Putamen (tissue), 1 donor: ENCODE data around the gene TRMO.
"Not testable (repeated sequence)": the region's sequence is repeated elsewhere in the genome, so short reads cannot be mapped to it uniquely, and the experiment has no call there.

ENCODE experiments used
- DNase-seq: peaks from one replicate; pipeline ENCODE4 v3.0.0-alpha.2; 2016; ENCODE audit warnings: low spot score

TRMO gene, protein sequence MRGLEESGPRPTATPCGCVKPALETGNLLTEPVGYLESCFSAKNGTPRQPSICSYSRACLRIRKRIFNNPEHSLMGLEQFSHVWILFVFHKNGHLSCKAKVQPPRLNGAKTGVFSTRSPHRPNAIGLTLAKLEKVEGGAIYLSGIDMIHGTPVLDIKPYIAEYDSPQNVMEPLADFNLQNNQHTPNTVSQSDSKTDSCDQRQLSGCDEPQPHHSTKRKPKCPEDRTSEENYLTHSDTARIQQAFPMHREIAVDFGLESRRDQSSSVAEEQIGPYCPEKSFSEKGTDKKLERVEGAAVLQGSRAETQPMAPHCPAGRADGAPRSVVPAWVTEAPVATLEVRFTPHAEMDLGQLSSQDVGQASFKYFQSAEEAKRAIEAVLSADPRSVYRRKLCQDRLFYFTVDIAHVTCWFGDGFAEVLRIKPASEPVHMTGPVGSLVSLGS

DNA sequence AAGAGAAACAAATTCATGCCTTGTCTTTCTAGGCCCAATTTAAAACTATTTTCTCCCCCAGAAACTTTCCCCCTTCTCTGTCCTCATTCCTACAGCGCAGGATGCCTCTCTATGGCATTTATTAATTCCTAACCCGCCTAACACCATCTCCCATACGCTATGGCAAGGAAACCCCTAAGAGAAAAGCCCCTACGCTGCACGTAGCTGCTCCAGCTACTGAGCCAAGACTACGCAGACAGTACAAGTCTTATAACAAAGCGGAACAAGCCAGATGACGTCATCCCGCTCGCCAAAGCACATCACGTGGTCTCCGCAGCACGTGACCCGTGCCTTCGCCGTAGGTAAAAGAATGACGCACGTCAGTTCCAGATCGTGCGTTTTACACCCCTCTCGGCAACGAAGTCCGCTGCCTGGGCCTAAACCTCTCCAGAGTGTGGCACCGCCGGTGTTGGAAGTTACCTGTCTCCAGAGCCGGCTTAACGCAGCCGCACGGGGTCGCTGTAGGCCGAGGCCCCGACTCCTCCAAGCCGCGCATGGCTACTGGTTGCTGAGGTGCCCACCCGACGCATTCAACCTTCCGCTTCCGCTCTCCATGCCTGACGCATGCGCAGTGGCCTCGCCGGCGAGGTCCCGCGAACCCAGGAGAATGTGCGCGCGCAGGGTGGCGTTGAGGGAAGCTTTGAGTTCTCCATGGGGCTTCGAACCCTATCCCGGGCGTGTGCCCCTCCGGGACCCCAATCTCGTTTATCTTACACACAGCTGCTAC lies at the start of gene TRMO:
TRMO (minus strand) TSS at position 542 of the 766 bp plus-strand sequence; CDS start at position 535, 7 bp downstream.
- peak; percentile 97 for DNase-seq

DNA sequence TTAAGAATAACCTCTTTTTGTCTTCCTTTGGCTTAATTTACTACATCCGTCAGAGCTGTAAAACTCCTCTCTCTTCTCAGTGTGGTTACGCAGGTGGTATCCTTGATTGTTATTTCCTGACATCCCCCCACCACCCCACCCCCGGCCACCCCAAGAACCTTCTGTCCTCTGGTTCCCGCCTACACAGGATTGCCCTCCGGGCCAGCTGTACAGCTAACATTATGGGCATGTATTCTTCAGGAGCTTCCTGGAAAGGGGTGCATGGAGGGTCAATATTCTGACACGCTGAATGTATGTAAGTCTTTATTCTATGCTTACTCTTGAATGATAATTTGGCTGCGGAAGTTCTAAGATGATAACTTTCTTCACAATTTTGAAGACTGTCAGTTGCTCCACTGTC lies 47.9 kb upstream of the TRMO start:
- DNase-seq: no peak

DNA sequence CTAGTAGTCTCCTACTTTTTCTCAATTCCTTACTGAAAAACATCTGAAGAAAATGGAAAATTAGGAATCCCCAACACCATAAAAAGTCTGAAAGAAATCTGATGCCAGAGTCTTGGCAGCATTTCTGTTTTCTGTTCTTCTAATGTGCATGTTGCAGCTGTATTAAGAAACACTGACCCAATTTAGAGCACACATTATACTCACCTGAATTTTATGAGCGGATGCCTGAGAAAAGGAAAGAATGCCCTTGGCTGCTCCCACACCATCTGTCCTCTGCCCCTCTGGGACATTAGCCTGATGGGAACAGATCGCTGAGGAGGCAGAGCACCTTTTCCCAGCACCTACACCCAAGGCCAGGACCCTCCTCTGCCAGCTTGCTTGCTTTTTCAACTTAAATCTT lies 46.7 kb upstream of the TRMO start:
- no peak for DNase-seq

DNA sequence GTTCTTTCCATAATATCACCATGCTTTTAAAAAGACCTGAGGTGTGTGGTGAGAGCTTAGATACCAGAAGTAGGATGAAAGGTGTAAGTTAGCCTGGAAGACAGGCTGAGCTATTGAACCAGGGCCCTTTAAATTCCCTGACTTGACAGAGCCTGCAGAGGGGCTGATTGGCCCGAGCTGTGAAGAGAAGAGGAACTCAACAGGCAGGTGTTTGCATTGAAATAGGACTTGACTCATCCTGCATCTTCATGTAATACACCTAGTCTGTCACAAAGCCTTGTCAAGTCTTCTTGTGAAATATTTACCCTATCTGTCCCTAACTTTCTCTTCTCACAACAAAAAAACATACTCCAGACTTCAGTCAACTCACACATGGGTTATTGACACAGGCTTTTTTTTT lies 44.2 kb upstream of the TRMO start:
- DNase-seq: no peak

DNA sequence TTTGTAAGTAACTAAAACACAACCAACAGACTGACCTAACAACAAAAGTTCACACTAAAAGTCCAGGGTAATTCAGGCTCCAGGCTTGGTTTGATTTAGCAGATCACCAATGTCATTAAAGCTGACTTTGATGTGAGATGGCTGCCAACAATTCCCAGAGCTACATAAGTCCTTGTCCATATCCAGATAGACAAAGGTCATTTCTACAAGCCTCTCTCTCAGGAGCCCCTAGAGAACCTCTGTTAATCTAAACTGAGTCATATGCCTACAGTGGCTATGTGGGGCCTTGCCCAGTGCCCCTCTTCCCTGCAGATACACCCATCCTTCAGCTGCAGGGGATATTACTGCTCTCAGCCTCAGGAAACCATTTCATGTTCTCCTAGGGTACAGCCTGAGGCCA lies 42.6 kb upstream of the TRMO start:
- no peak for DNase-seq

DNA sequence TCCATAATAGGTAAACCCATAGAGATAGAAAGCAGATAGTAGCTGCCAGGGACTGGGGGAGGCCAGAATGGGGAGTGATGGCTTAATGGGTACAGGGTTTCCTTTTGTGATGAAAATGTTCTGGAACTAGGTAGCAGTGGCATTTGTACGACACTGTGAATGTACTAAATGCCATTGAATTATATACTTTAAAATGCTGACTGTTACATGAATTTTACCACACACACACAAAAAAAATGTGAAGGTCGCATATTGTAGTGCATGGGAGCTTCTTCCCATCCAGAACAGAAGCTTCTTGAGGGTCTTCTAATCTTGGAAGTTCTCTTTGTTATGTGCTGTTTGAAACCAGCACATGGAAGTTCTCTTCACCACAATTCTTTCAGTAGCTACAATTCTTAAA lies 40.9 kb upstream of the TRMO start:
- DNase-seq: no peak

DNA sequence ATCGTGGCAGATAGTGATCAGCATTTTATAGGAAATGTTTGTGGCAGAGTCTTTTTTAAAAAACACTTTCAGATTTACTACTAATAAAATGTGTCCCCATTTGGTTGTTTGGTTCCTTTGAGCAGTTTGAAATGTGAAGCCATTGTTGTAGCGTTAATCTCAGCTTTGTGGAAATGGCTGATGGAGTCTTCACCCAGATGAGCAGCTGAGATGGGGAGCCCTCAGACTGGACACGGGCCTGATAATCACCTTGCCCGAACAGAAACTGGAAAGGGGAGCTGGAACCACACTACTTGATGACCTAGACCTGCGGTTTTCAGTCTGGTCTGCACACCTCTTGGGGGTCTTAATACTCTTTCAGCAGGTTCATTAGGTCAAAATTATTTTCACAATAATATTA lies 40.3 kb upstream of the TRMO start:
- no peak for DNase-seq

DNA sequence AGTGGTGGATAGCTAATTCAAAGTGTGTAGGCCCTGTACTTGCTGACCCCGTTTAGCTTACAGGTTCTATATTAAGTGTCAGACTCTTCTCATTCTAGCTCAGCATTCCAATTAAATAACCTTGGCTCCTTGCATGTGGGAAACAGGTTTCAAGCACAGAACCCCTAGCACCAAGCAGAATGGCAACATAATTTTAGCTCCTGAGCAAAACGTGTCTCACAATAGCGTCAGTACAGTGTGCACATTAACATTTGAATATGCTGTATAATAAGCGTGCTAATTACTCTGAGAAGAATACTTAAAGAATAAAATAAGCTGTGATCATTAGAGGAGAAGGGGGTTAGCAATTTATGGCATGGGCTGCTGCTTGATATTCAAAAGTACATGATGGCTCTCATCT lies 39.8 kb upstream of the TRMO start:
- no peak for DNase-seq

DNA sequence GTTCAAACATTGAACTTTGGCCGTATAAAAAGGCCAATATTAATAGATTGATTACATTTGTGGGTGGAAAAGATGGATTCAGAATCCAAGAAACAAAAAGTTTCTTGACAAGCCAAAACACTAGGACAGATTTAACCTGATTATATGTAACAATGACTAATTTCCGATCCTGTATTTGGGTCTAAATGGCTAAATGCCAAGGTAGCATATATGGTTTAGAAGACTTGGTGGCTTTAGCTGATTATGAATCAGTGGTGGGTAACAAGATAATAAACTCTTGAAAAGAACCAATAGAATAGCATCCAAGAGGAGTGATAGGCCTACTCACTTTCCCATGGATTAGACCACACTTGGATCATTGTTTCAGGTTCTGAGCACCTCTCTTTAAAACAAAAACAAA lies 39.1 kb upstream of the TRMO start:
- DNase-seq: no peak

DNA sequence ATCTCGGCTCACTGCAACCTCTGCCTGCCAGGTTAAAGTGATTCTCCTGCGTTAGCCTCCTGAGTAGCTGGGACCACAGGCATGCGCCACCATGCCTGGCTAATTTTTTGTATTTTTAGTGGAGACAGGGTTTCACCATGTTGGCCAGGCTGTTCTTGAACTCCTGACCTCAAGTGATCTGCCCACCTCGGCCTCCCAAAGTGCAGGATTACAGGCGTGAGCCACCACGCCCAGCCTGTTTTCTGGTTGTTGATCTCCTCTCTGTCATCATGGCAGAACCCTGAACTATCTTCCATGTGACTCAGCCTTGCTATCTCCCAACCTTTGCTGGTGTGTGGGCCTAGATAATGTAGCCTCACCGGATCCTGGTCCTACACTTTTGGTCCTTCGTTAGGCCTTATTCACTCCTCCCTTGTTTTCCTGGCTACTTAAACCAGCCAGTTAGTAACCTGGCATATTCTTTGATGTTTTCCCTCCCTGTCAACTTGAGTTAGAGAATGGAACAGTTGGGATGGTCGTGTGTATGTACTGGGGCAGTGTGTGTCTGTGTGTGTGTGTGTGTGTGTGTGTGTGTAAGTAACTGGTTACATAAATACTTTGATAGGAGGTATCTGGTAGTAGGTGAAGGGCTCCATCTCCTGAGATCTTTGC lies 38.5 kb upstream of the TRMO start:
- not testable (repeated sequence) for DNase-seq

DNA sequence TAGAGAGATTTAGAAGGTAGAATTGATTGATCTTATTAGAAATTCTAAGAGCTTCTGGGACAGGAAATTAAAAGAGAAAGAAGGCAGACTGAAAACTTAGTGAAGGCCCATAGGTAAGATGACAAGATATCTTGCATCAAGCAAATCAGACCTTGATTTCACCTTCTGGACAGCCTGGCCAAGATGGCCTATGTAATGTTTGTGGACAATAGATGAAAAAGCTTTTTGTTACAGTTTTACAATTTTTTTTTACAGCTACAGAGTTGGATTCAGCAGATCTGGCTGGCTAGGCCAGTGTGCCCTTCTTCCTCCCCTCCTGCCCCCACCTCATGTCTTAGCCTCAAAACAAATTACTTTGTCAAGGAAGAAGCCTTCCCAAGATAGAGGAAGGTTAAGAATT lies 37.3 kb upstream of the TRMO start:
- no peak for DNase-seq

DNA sequence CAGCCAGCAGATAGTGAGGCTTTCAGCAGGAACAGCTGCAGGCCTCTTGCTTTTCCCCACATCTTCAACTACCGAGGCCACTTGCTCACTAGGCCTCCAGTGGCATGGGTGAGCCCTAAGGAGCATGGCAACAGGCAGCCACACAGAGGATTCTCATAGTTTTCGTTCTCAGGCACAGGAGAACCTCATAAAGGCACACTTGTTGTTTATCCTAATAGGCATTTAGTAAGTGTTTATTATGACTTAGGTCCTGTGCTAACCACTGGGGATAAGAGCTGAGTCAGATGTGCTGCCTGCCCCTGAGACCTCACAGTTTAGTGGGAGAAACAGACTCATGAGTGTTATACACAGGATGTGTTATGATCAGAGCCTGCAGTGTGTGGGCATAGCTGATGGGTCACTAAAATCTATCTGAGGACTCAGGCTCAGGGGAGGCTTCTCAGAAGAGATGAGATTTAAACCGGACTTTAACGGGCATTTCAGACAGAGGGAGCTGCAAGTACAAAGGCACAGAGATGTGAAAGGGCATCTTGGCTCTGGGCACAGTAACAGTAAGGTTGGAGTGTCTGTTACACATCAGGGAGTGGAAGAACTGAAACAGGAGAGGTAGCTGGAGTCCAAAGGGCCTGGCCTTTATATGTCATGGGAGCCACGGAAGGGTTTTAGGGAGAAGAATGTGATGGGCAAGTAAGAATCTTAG lies 36.7 kb upstream of the TRMO start:
- DNase-seq: no peak

DNA sequence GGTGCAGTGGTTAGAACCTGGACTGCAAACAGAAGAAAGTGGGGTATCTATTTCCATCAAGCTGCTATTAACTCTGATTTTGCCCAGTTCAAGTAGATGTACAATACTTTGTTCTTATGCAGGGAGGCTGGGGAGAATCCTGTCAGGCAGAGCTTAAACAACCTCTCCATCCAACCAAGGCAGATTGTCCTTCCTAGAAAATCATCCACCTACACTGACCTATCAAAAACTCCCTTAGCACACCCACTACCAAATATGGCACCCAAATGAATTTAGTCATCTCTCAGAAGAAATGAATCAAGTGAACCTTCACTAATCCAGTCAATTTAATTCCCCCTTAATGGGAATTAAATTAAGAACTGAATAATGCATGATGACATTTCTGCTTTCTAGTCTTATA lies 34.0 kb upstream of the TRMO start:
- no peak for DNase-seq

DNA sequence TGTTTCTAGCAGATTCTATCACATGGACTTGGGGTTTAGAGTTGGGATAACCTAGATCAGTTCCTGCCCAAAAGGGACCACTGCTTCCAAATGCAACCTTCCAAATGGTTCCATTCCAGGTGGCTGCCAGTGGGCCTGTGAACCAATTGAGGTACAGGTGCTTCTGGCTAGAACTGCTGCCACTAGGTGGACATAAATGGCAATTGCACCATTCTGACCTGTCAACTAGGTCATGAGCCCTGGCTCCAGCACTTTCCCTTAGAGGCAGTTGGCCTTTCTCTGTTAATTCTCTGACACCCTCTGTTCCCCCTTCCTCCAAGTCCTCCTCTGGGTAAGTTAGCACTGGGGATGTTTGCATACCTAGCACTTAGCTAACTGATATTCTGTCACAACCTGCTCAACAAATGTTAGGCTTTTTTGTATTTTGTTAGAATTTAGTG lies 32.3 kb upstream of the TRMO start:
- DNase-seq: no peak

DNA sequence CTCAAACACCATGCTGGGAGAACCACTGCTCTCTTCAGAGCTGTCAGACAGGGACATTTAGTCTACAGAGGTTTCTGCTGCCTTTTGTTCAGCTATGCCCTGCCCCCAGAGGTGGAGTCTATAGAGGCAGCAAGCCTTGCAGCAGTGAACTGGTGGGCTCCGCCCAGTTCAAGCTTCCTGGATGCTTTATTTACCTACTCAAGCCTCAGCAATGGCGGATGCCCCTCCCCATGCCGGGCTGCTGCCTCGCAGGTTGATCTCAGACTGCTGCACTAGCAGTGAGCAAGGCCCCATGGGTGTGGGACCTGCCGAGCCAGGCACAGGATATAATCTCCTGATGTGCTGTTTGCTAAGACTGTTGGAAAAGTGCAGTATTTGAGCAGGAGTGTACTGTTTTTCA lies 28.6 kb upstream of the TRMO start:
- DNase-seq: not testable (repeated sequence)

DNA sequence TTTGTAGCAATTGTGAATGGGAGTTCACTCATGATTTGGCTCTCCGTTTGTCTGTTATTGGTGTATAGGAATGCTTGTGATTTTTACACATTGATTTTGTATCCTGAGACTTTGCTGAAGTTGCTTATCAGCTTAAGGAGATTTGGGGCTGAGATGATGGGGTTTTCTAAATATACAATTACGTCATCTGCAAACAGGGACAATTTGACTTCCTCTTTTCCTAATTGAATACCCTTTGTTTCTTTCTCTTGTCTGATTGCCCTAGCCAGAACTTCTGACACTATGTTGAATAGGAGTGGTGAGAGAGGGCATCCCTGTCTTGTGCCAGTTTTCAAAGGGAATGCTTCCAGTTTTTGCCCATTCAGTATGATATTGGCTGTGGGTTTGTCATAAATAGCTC lies 24.8 kb upstream of the TRMO start:
- not testable (repeated sequence) for DNase-seq

DNA sequence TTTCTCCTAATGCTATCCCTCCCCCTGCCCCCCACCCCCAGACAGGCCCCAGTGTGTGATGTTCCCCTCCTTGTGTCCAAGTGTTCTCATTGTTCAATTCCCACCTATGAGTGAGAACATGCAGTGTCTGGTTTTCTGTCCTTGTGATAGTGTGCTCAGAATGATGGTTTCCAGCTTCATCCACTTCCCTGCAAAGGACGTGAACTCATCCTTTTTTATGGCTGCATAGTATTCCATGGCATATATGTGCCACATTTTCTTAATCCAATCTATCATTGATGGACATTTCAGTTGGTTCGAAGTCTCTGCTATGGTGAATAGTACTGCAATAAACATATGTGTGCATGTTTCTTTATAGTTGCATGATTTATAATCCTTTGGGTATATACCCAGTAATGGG lies 23.2 kb upstream of the TRMO start:
- DNase-seq: not testable (repeated sequence)

DNA sequence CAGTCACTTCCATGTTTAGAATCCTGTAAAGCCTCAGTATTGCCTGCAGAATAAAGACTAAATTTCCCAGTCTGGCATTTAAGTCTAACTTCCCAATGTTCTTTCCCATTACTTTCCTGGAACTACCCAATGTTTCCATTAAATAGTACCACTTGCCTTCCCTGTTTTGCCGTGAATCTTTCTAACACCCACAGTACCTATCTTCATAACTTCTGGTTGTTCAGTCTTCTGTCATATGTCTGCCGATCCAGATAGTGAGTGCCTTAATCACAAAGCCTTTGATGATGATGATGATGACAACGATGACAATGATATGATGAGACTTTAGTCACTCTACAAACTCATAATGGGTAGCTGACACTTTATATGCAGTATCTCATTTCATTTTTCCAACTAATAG lies 22.3 kb upstream of the TRMO start:
- DNase-seq: no peak

DNA sequence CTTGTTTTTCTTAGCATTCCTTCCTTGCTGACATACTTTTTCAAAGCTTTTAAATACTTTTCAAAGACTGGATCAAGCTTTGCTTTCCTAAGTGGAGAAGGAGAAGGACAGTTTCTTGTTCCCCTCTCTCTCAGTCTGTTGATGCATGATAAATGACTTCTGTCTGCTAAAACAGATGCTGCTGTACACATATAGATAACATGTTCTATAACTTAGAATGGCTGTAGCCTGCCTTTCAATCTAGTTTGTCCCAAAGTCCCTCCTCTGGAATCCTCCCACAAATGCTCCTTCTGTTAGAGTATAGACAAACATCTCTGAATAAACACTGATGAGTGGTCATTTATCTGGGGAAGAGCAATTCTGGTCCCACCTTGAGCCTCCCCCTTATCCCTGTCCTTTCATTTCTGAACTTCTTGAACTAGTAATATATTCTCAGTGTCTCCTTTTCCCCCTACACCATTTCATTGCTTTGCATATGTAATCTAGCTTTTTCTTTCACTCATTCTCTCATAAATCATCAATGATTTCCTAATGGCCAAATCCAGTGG lies 21.1 kb upstream of the TRMO start:
- no peak for DNase-seq

DNA sequence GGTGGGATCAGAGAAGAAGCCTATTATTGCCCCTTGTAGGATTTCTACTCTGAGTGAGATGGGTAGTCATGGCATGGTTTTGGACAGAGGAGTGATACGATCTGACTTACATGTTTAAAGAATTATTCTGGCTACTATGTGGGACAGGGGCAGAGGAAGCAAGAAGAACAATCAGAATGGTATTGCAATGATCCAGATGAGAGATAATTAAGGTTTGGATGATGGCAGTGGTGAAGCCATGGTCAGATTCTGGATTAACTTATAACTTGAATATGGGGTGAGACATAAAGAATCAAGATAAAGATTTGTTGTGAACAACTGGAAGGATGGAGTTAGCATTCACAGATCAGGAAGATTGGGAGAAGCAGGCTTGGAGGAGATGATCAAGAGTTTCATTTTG lies 19.0 kb upstream of the TRMO start:
- DNase-seq: no peak

DNA sequence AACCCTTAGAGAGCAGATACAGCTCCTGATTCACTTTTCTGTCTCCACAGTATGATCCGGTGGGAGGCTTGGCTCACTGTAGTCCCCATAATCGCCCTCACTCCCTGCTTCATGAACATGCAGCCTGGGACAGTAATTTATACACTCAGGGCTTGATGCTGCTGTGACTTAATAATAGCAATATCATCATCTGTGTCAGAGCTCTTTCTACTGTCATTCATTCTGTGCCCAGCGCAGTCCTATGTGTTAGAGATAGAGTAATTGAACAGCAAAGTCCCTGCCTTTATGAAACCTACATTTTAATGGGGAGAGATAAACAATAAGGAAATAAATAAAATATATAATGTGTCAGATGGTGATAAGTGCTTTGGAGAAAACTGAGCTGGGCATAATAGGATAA lies 18.4 kb upstream of the TRMO start:
- DNase-seq: no peak

DNA sequence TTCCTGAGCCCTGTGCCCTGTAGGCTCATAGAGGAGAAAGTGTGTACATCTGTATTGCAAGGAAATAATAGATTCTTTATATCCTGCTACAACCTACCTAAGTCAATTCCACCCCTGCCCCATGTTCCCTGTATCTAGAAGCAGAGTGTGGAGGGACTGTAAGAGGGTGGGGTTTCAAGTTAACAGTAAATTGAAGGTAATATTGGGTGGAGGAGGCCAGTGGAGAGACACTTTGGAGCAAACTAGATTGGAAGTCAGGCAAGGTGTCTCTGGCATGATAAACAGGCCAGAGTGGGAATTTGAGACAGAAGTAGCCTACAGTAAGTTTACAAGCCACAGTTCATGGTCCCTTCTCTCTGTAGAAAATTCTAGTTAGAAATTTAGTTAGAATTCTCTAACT lies 17.9 kb upstream of the TRMO start:
- no peak for DNase-seq
